BLaER1 treated with 17β-estradiol and CSF1 and Interleukin-3, amounts not matched to agents 10 nM and 100 nM (cell line): Measurements from ENCODE around the gene FOLR1.

Source experiments
- H3K27ac ChIP-seq, 11 experiments: shearing (Covaris generic); formaldehyde crosslinking; 2 replicates each; pipeline ENCODE4 v1.8.1; 2022
- H3K27me3 ChIP-seq, 11 experiments: shearing (Covaris generic); formaldehyde crosslinking; 2 replicates each; pipeline ENCODE4 v1.8.1; 2022
- H3K36me3 ChIP-seq, 11 experiments: shearing (Covaris generic); formaldehyde crosslinking; 2 replicates each; pipeline ENCODE4 v1.8.1; 2022
- H3K4me1 ChIP-seq, 10 experiments: shearing (Covaris generic); formaldehyde crosslinking; 2 replicates each; pipeline ENCODE4 v1.8.1; 2022
- H3K4me2 ChIP-seq, 11 experiments: shearing (Covaris generic); formaldehyde crosslinking; 2 replicates each; pipeline ENCODE4 v1.8.1; 2022
- H3K4me3 ChIP-seq, 10 experiments: shearing (Covaris generic); formaldehyde crosslinking; 2 replicates each; pipeline ENCODE4 v1.8.1; 2022
- H3K9ac ChIP-seq, 11 experiments: shearing (Covaris generic); formaldehyde crosslinking; 2 replicates each; pipeline ENCODE4 v1.8.1; 2022
- H3K9me3 ChIP-seq, 11 experiments: shearing (Covaris generic); formaldehyde crosslinking; replicated peaks in 1 of 11; 2 replicates each; pipeline ENCODE4 v1.8.1; 2022
- H4K20me1 ChIP-seq, 11 experiments: shearing (Covaris generic); formaldehyde crosslinking; 2 replicates each; pipeline ENCODE4 v1.8.1; 2022
- Cebpa-rat ChIP-seq, 11 experiments: shearing (Covaris generic); IDR thresholded peaks; 2 replicates each; pipeline ENCODE4 v1.8.1; 2022

FOLR1 gene

DNA sequence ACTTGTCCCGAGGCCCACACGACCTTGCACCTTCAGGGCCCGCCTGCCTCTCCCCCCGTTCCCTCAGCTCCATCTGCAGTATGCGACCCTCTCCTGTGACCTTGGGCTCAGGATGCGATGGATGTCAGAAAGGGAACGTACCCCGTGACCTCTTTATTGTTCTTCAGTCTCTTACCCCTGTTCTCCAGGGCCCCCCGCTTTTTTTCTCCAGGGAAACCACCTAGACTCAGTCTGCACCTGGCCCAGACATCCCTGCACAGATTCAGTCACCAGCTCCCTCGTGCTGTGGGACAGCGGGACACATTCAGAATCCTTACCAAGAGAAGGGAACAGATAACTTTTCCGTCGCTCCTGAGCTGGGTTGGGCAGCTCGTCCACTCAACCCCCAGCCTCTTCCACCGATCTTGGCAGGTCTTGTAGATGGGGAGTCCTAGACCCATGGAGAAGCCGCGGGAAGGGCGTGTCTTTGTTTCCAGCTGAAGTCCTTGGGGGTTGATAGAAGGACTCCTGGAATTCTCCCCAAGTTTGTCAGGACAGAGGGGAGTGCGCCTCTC, 53.4 kb downstream of the FOLR1 start:
- no peak for TF ChIP-seq Cebpa-rat (IDR thresholded peaks at IDR 0.05)
- H3K27me3 ChIP-seq = peaks cover 66 to 79% (median 75%) of the 10 kb centered on the region in 11 experiments
- H3K4me3 ChIP-seq = no peak overlapping the region
- H3K27ac ChIP-seq = no peak overlapping the region
- peaks cover 17 to 38% (median 30%) of the 10 kb centered on the region in 11 experiments for H3K9me3 ChIP-seq
- peaks cover 1 to 6% (median 3%) of the 10 kb centered on the region in 10 experiments; a peak in 17 of 20 replicates for H3K4me1 ChIP-seq
- no peak overlapping the region for H3K9ac ChIP-seq
- H3K4me2 ChIP-seq = no peak overlapping the region
- H3K36me3 ChIP-seq = peaks cover 0 to 5% (median 0%) of the 10 kb centered on the region in 11 experiments; a peak in 2 of 22 replicates
- H4K20me1 ChIP-seq = peaks cover 0 to 12% (median 4%) of the 10 kb centered on the region in 11 experiments; a peak in 11 of 22 replicates
